NCI-H128 (cell line): ENCODE results near the gene VAV2.

Experiments used
- DNase-seq: peaks from one replicate; lab custom pipeline; 2025; ENCODE audit not compliant: unreplicated experiment; lab: John Stamatoyannopoulos, UW

VAV2 gene

GRCh38 chr9:133809335-133809734, 182.8 kb downstream of the VAV2 start:
- no peak for DNase-seq

GRCh38 chr9:133807818-133808217, 184.3 kb downstream of the VAV2 start:
- no peak for DNase-seq

GRCh38 chr9:133807037-133807436, 185.1 kb downstream of the VAV2 start:
- no peak for DNase-seq

GRCh38 chr9:133806623-133807010, 185.5 kb downstream of the VAV2 start:
- DNase-seq = no peak

GRCh38 chr9:133805876-133806622, 186.1 kb downstream of the VAV2 start:
- no peak for DNase-seq

- DNase-seq = no peak
Measured at GRCh38 chr9:133804199-133804598, 187.9 kb downstream of the VAV2 start.

GRCh38 chr9:133803745-133804144, 188.4 kb downstream of the VAV2 start:
- no peak for DNase-seq

- no peak for DNase-seq
Measured at GRCh38 chr9:133803028-133803585, 189.0 kb downstream of the VAV2 start.

GRCh38 chr9:133801739-133802138, 190.4 kb downstream of the VAV2 start:
- no peak for DNase-seq

GRCh38 chr9:133800266-133800665, 191.9 kb downstream of the VAV2 start:
- no peak for DNase-seq

GRCh38 chr9:133799716-133800115, 192.4 kb downstream of the VAV2 start:
- no peak for DNase-seq

GRCh38 chr9:133799106-133799505, 193.0 kb downstream of the VAV2 start:
- no peak for DNase-seq

GRCh38 chr9:133798160-133798559, 194.0 kb downstream of the VAV2 start:
- no peak for DNase-seq

- DNase-seq = no peak
Measured at GRCh38 chr9:133797406-133798105, 194.6 kb downstream of the VAV2 start.

- no peak for DNase-seq
Measured at GRCh38 chr9:133796562-133796961, 195.6 kb downstream of the VAV2 start.

GRCh38 chr9:133795049-133795448, 197.1 kb downstream of the VAV2 start:
- no peak for DNase-seq

GRCh38 chr9:133794016-133794760, 197.9 kb downstream of the VAV2 start:
- no peak for DNase-seq

GRCh38 chr9:133793471-133793870, 198.7 kb downstream of the VAV2 start:
- no peak for DNase-seq

- DNase-seq = no peak
Measured at GRCh38 chr9:133792721-133793470, 199.2 kb downstream of the VAV2 start.

- DNase-seq = no peak
Measured at GRCh38 chr9:133791735-133792649, 200.1 kb downstream of the VAV2 start.
